PC-3 (cell line): ENCODE data around the gene RIOX2. TPM values are rescaled to one million over a fixed set of nuclear protein-coding genes. Genes with fewer than 3 reads are reported as not detected.

ENCODE experiments used
- ATAC-seq: fragments of 200-7000 bp; cut with Tn5 transposase; 2 replicates; pipeline ENCODE4 v1.9.1; 2020; ENCODE audit warnings: mild to moderate bottlenecking, moderate library complexity
- BruUV-seq: library from RNA; stranded (reverse); fragments of 400-500 nt; replicated peaks from 2 replicates; lab custom pipeline; 2021; lab: Mats Ljungman, UMichigan
- CTCF ChIA-PET: fragments of 300-600 bp; sonication (Branson Sonifier 250); formaldehyde crosslinking; loops from one replicate; lab custom pipeline; 2022; ENCODE audit warnings: antibody characterized with exemption; lab: Charles Lee
- POLR2A ChIA-PET: fragments of 300-600 bp; sonication (Branson Sonifier 250); formaldehyde crosslinking; loops from one replicate; lab custom pipeline; 2022; ENCODE audit warnings: antibody characterized with exemption; ENCODE audit not compliant: unreplicated experiment; lab: Charles Lee
- DNase-seq: peaks from one replicate; pipeline ENCODE4 v3.0.0-alpha.2; 2015
- H2AFZ ChIP-seq: fragments of 300-600 bp; sonication (generic); 2 replicates; pipeline ENCODE4 v1.6.0; 2016; ENCODE audit warnings: antibody characterized with exemption, low read length
- H3F3A ChIP-seq: fragments of 300-600 bp; sonication (generic); one replicate; pipeline ENCODE4 v1.6.0; 2017; ENCODE audit warnings: antibody characterized with exemption, low read length, control low read depth, mild to moderate bottlenecking; ENCODE audit not compliant: unreplicated experiment
- H3K27ac ChIP-seq: fragments of 300-600 bp; sonication (generic); 2 replicates; pipeline ENCODE4 v1.5.1; 2016; ENCODE audit warnings: mild to moderate bottlenecking, low read length
- H3K27me3 ChIP-seq: fragments of 300-600 bp; sonication (generic); 2 replicates; pipeline ENCODE4 v1.6.1; 2016; ENCODE audit warnings: low read length, mixed read lengths
- H3K36me3 ChIP-seq: fragments of 300-600 bp; sonication (generic); 2 replicates; pipeline ENCODE4 v1.6.1; 2016; ENCODE audit warnings: low read depth, mixed run types, low read length, mixed read lengths
- H3K4me1 ChIP-seq: fragments of 300-600 bp; sonication (generic); 2 replicates; pipeline ENCODE4 v1.5.1; 2016; ENCODE audit warnings: low read length; ENCODE audit not compliant: insufficient read depth
- H3K4me2 ChIP-seq: fragments of 300-600 bp; sonication (generic); 2 replicates; pipeline ENCODE4 v1.6.0; 2016; ENCODE audit warnings: low read length
- H3K4me3 ChIP-seq: fragments of 300-600 bp; sonication (generic); 2 replicates; pipeline ENCODE4 v1.5.1; 2016; ENCODE audit warnings: mild to moderate bottlenecking, low read length, mixed read lengths
- H3K79me2 ChIP-seq: fragments of 300-600 bp; sonication (generic); 2 replicates; pipeline ENCODE4 v1.6.1; 2017; ENCODE audit warnings: low read length, mixed read lengths
- H3K9ac ChIP-seq: fragments of 300-600 bp; sonication (generic); 2 replicates; pipeline ENCODE4 v1.6.0; 2016; ENCODE audit warnings: mild to moderate bottlenecking, low read length
- H3K9me2 ChIP-seq: fragments of 300-600 bp; sonication (generic); replicated peaks from 2 replicates; pipeline ENCODE4 v1.6.1; 2016; ENCODE audit warnings: mixed run types, low read length, mixed read lengths
- H3K9me3 ChIP-seq: fragments of 300-600 bp; sonication (generic); 2 replicates; pipeline ENCODE4 v1.6.1; 2016; ENCODE audit warnings: low read length, mixed read lengths
- H4K20me1 ChIP-seq: fragments of 300-600 bp; sonication (generic); 2 replicates; pipeline ENCODE4 v1.6.1; 2016; ENCODE audit warnings: low read length, mixed read lengths
- CTCF ChIP-seq: fragments of 300-600 bp; sonication (generic); conservative IDR thresholded peaks from 2 replicates; pipeline ENCODE4 v1.5.1; 2017; ENCODE audit warnings: antibody characterized with exemption, low read depth, mild to moderate bottlenecking, low read length
- EZH2 ChIP-seq: fragments of 300-600 bp; sonication (generic); IDR thresholded peaks from one replicate; pipeline ENCODE4 v1.6.1; 2017; ENCODE audit warnings: antibody characterized with exemption, mild to moderate bottlenecking, low read length; ENCODE audit not compliant: unreplicated experiment
- EZH2phosphoT487 ChIP-seq: fragments of 300-600 bp; sonication (generic); IDR thresholded peaks from 2 replicates; pipeline ENCODE4 v1.6.1; 2018; ENCODE audit warnings: mild to moderate bottlenecking, antibody characterized with exemption, low read length, borderline replicate concordance
- intact Hi-C: fragments of 100-400 bp; cut with micrococcal nuclease; formaldehyde crosslinking; loops from 2 replicates; pipeline ENCODE4 v1.9.0; 2023
- total RNA-seq: library from RNA; depleted of rRNA; stranded (reverse); fragments of >200 nt; gene quantifications from 2 replicates; pipeline ENCODE4 v1.2.3, GENCODE V29; 2014

The RIOX2 gene
- total RNA-seq, 1 experiment from 2014 or later: 46.4 TPM

- no peak for TF ChIP-seq CTCF
- TF ChIP-seq EZH2: no peak
- no peak for TF ChIP-seq EZH2phosphoT487
- Histone ChIP-seq H3K36me3 (peaks cover 52% of the 10 kb centered on the region), H4K20me1 (no peaks in the 10 kb centered on the region), H3K4me1 (no peaks in the 10 kb centered on the region), H3K9me2 (no peaks in the 10 kb centered on the region), H3F3A (no peaks in the 10 kb centered on the region), H3K4me2 (no peak overlapping the region), H2AFZ (no peak overlapping the region), H3K79me2 (no peaks in the 10 kb centered on the region), H3K9ac (no peak overlapping the region), H3K9me3 (no peaks in the 10 kb centered on the region), H3K27ac (no peak overlapping the region), H3K27me3 (no peaks in the 10 kb centered on the region), H3K4me3 (no peak overlapping the region)
- CTCF ChIA-PET: interaction anchor here (0.6 kb wide), 1 partner anchor 48 kb away, joined by 3 read pairs; no protein-coding TSS in a partner anchor
- intact Hi-C loops: no loop called here
- no TSS peak for BruUV-seq
- no peak for DNase-seq
- no peak for ATAC-seq
- POLR2A ChIA-PET: no interaction called here
Observed at GRCh38 chr3:97942801-97943546, 29.3 kb downstream of the RIOX2 start.

- TF ChIP-seq CTCF: peak; percentile 37; the same call in 1 of the 2 replicates
- TF ChIP-seq EZH2phosphoT487: no peak
- Histone ChIP-seq H3F3A (no peaks in the 10 kb centered on the region), H3K4me1 (no peaks in the 10 kb centered on the region), H3K36me3 (peaks cover 35% of the 10 kb centered on the region), H3K9me2 (no peaks in the 10 kb centered on the region), H4K20me1 (no peaks in the 10 kb centered on the region), H3K27ac (no peak overlapping the region), H3K4me2 (no peak overlapping the region), H3K9ac (no peak overlapping the region), H3K9me3 (no peaks in the 10 kb centered on the region), H2AFZ (no peak overlapping the region), H3K27me3 (no peaks in the 10 kb centered on the region), H3K79me2 (no peaks in the 10 kb centered on the region), H3K4me3 (no peak overlapping the region)
- no TSS peak for BruUV-seq
- peak; percentile 67 for ATAC-seq
- ChIA-PET CTCF (no interaction called here), POLR2A (no interaction called here)
- peak; percentile 19 for DNase-seq
- intact Hi-C loops: loop anchor here (1.0 kb wide), 1 partner anchor 147 kb away; no protein-coding TSS in a partner anchor
Observed at GRCh38 chr3:97940034-97940433, 32.2 kb downstream of the RIOX2 start.

GRCh38 chr3:97939401-97939800 lies 32.8 kb downstream of the RIOX2 start:
- Histone ChIP-seq H3K9me3 (no peaks in the 10 kb centered on the region), H3K79me2 (no peaks in the 10 kb centered on the region), H3K9ac (no peak overlapping the region), H3K27me3 (no peaks in the 10 kb centered on the region), H3F3A (no peaks in the 10 kb centered on the region), H3K4me3 (no peak overlapping the region), H3K4me2 (no peak overlapping the region), H3K4me1 (no peaks in the 10 kb centered on the region), H3K9me2 (no peaks in the 10 kb centered on the region), H2AFZ (no peak overlapping the region), H3K27ac (no peak overlapping the region), H4K20me1 (no peaks in the 10 kb centered on the region), H3K36me3 (peaks cover 31% of the 10 kb centered on the region; the same call in 1 of the 2 replicates)
- ATAC-seq (no peak), DNase-seq (no peak)
- CTCF ChIA-PET: no interaction called here
- no TSS peak for BruUV-seq
- intact Hi-C loops: loop anchor here (5.0 kb wide), 2 partner anchors 57 to 83 kb away; no protein-coding TSS in a partner anchor
- TF ChIP-seq EZH2 (no peak), CTCF (no peak), EZH2phosphoT487 (no peak)
- POLR2A ChIA-PET: no interaction called here
